ENCODE results near the gene FAT3.
A peak's percentile ranks its signal among the peaks of the same experiment; 100 is the strongest.

FAT3 gene

DNA sequence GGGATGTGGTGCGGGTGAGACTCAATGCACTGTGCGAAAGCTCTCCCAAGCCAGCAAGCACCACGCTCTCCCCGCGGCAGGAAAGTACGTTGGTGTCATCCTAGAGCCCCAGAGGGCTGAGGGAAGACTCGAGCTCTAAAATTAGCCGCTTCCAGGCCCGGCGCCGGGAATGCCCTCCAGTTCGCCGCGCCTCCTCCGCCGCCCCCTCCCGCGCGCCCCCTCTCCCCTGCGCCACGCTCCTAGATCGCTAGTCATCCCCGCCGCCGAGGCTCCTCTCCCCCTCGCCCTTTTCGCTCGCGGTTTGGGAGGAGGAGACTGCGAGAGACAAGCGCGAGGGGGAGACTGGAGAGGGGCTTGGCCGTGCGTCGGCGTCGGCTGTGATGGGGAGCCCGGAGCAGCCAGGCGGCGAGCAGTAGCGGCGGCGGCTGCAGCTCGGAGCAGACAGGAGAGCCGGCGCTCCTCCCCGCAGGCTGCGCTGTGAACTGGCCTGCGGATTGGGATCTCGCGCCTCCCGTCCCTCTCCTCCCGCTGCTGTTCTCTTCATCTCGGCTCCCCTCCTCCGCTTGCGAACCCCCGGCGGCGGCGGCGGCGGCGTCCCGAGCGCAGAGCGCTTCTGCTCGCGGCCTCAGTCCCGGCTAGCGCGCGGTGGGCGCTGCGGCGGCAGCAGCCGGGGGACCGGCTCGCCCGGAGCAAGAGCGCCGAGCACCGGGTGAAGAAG lies at the start of gene FAT3:
TSS of gene FAT3 (plus strand) at position 412 of the 718 bp plus-strand sequence. CDS start 127,295 bp downstream, outside the sequence.
- peak; percentile 83 for DNase-seq

DNA sequence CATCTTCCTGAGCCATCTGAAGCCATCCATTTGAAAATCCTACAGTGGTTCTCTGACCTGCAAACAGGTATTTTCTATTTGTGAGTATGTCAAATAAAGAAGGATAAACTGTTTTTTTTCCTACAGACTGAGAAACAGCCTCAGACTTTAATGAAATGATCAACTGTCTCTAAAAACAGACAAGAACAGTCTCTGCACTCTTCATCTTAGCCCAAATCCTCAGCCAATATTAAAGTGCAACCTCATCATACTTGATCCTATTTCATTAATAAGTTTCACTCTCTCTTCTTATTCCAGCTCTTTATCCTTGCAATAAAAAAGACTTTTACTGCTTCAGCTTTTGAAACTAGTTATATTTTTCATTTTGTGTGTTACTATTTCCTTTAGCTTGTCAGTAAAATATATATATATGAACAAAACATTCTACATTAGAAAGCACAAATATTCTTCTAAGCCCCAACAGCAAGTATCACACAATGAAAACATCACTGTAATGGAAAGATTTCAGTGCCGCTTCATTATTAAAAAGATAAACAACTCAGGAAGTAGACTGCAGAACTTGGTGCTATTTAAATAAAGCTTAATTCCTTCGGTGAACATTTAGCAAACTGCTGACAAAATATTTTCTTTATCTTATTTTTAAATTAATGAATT lies 45.5 kb upstream of the FAT3 start:
- no peak for DNase-seq

DNA sequence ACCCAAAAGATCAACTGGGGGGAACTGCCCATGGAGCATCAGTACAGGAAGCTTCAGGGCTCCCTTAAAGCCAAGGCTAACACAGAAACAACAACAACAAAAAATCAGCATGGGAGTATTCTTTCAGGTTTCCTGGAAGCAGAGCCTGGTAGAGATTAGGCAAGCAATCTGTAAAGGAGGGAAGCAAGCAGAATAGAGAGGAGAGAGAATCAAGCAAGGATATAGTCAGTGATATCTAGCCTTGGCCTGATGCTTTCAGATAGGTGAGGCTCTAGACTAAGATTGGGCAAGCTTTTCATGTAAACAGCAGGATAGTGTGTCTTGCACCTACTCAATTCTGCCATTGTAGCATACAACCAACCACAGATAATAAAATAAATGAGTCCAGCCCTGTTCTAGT lies 44.4 kb upstream of the FAT3 start:
- no peak for DNase-seq

DNA sequence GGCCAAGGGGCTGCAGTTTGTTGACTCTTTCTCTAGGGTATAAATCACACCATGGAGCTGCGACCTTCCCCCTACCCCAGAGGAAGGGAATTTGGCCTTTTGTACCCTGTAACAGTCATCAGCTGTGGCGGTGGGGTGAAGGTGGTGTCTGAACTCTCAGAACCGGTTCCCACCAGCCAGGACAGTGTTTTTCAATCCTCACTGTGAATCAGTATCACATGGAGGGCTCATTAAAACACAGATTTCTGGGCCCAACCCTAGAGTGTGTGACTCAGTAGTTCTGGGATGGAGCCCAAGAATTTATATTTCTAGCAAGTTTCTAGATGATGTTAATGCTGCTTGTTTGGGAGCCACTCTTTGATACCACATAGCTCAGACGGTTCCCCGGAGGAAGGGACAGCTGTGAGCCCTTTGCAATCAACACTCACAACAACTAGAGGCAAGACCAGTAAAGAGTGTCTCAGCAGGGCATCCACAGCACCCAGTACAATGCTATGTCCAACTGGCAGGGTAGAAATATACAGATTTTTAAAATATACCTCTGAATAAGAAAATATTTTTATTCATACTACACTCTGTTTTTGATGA lies 43.9 kb upstream of the FAT3 start:
- DNase-seq = peak; percentile 76

DNA sequence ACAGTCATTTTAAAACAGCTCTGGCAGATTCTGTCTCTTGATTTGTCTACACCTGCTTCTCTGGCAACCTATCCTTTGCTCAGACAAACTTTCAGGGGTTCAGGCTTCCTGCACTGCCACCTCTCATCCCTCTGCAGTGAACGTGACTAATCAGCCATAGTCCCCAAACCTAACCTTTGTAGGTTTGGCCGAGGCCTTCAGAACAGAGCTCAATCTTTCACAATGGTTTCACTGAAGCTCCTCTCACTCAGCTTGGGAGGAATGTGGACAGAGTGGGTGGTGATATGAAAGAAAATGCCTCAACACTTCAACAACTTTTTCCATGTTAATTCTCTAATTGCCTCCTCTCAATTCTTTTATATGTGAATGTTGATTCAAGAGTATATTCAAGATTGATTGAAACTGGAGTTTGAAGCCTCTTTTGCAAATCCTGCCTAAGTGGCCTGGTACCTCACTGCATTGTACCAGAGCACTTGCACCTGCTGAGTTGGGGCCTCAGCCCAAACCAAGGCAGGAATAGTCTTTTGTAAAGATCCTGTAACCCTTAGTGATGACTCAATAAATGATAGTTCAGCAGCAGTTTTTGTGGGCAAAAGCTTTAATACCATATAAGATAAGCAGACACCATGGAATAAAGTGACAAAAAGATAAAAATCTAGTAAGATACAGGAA lies 33.9 kb upstream of the FAT3 start:
- DNase-seq = no peak

DNA sequence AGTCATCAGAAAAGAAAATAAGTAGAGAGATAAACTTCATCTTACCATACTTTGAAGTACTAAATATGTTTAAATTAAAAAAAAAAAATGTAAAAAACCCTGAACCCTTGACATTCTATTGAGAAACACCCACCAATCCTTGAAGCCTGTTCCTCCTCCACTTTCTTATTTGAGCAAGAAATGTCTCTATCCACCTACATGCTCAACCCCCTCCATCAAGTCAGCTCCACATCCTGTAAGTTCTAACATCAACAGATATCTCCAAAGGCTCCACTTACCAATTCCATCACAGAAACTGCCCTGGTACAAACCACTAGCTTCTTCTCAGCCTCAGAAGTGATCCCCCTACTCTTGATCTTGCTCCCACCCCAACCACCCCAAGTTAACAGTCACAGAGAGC lies 32.5 kb upstream of the FAT3 start:
- DNase-seq = no peak

DNA sequence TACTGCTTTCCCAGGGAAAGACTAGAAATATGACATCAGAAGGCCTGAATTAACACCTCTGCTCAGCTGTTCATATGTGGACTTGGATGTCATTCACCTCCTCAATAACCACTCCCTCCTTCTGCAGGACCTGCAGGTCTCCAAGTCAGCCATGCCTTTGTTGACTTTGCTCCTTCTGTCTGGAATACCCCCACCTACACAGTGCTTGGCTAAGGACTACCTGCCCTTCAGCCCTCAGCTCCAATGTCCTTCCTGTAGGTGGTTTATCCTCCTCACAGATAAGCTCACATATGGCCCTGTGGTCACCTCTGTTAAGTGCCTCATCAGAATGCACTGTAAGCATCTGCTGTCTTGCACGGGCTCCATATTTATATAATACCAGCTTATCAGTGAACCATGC lies 26.4 kb upstream of the FAT3 start:
- no peak for DNase-seq

DNA sequence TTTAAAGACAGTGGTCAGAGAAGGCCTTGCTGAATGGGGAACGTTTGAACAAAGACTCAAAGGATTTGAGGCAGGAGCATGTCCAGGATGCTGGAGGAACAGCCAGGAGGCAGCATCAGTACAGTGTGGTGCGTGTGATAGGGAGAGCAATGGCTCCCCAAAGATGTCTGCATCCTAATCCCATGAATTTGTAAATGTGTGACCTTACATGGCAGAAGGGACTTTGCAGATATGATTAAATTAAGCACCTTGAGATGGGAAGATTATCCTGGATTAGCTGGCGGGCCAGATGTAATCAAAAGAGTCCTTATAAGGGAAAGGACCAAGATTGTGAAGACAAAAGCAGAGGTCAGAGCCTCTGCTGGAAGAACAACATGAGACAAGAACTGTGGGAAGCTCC lies 24.6 kb upstream of the FAT3 start:
- no peak for DNase-seq

DNA sequence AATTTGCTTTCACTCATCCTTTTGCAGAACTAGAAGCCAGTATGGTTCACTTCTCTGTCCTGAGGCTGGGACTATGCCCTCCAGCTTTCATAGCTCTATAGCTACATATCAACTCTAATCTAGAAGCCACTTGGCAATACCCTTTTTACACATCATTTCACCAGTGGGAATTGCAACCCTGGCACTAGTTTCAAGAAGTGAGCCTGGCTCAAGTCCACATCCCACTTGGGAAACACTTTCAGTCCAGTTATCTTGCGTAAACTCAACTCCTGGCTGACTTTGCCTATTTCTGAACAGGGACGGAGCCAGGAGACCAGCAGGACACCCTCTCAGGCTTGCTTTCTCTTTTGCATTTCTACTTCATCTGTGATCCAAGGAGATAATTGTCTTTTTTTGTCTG lies 19.9 kb upstream of the FAT3 start:
- no peak for DNase-seq

DNA sequence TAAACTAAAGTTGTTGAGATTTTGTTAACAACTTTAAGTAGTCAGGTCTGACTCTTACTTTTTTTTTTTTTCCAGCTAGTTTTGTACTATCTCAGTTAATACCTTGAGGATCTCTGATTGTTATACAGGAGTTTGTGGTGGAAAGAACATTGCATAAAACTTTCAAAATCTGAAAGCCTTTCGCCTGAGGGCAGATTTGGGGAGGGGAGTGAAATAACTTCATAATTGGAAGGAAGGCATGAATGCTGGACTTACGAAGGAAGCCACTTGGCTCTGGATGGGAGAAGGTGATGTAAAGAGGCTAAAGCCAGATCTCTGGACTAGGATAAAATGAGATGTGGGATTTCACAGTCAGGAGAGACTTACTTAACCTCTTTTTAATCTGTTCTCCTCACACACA lies 18.2 kb upstream of the FAT3 start:
- DNase-seq = no peak

DNA sequence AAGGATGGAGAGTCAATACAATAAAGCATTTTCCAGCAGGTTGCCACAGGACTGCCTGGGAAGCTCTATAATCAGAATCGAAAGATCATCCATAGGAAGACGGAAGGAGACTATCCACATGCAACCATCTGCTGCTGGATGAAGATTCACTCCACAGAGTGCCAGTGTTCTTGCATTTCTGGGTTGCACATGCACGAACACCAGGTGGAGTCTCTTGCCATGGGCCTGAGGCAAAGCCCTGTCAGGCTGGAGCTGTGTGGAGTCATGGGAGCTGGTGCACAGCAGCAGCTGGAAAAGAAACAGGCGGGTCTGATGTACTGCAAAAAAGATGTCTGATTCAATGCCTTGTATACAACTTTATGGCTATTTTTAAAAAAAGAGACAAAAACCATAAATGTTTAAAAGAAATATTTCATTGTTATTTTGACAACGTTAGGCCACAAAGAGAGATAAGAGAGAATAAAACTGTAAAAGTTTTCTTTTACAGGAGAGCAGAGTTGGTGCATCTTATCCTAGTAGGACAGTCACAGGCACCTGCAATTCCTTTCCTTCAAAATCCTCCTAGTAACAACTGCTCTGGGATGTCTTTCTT lies 12.9 kb upstream of the FAT3 start:
- peak; percentile 40 for DNase-seq

DNA sequence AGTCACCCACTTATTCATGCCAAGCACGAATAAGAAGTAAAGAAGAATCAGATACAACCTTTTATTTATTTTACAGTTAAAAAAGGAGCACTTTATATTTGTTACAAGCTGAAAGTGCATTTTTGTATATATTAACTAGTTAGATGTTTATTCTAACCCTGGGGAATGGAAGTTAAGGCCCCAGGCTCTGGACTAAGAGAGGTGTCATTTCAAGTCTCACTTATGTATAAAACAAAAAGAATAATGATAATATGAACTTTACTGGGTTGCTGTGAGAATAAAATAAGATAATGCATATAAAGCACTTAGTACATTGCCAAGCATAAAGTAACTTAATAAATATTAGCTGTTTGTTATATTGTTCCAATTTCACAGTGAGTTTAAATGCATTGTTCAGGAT lies 12.1 kb upstream of the FAT3 start:
- no peak for DNase-seq

DNA sequence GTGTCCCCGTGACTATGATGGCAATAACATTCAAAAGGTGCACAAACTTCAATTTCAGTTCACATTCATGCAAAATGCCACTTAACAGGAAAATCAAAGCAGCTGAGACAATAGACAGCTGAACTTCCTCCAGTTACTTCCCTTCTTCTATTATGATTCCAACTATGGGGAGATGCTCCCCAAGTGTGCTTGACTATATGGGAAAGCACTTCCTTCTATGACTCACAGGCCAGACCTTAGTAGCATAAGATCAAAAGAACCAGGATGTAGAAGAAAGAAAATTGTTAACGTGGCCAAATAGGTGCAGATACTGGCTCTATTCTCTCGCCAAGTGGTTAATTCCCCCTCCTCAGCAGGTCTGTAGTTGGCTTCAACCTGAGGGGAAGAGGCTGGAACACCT lies 7.8 kb upstream of the FAT3 start:
- DNase-seq = no peak

DNA sequence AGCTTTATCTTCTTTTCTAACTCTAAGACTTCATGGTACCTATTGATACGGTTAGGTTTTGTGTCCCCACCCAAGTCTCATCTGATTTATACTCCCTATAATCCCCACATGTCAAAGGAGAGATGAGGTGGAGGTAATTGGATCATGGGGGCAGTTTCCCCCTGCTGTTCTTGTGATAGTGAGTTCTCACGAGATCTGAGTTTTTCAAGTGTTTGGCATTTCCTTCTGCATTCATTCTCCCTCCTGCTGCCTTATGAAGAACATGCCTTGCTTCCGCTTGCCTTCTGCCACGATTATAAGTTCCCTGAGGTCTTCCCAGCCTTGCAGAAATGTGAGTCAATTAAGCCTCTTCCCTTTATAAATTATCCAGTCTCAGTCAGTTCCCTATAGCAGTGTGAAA lies 5.1 kb upstream of the FAT3 start:
- no peak for DNase-seq

DNA sequence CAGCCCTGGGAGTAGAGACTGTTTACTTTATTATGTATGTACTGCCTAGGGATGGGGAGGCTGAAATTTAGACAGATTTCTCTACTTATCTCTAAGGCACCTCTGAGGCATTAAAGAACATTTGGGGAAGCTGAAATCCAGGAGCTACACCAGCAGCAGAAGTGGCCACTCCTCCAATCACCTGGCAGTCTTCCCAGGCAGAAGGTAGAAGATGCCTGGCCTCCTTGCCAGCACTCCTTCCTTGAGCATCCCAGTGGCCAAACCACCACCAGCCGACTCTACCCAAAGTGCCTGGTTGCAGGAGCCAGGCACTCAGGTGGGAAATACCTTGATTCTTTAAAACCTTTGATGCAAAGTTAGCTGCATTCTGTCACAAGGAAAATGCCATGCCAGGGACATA lies 1.9 kb upstream of the FAT3 start:
- no peak for DNase-seq

DNA sequence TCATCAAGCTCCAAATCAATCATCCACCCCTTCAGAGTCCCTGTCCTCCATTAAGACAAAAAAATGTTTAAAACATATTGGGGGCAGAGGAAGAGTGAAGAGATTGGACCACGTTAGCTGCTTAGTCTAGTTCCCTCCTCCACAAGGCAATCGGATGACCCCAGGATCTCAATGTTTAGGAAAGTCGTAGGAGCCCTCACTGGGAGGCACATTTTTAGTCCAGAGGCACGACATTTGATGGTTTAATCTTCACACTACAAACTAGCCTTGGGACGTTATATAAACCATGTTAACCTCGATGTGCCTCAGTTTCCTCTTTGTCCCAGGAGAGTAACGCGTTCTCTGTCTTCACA lies 588 bp upstream of the FAT3 start:
- DNase-seq = no peak

DNA sequence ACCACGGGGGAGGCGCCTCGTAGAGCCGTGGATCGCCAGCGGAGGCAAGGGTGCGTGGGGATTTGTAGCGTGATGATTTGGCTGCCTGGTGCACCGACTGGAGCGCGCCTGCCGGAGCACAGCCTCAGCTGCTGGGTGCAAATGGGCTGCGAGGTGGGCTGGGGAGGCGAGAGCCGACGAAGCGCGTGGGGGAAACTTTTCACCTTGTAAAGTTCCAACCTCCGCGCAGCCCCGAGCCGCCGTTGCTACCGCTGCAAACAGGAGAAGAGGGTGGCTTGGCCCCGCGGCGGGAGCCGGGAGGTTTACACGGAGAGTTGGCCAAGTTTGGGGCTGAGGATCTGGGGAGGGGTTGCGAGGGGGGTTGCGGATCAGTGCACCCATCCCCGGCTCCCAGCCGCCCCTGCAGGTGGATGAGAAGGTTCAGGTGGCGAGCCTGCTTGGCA lies 528 bp downstream of the FAT3 start:
- DNase-seq = no peak

DNA sequence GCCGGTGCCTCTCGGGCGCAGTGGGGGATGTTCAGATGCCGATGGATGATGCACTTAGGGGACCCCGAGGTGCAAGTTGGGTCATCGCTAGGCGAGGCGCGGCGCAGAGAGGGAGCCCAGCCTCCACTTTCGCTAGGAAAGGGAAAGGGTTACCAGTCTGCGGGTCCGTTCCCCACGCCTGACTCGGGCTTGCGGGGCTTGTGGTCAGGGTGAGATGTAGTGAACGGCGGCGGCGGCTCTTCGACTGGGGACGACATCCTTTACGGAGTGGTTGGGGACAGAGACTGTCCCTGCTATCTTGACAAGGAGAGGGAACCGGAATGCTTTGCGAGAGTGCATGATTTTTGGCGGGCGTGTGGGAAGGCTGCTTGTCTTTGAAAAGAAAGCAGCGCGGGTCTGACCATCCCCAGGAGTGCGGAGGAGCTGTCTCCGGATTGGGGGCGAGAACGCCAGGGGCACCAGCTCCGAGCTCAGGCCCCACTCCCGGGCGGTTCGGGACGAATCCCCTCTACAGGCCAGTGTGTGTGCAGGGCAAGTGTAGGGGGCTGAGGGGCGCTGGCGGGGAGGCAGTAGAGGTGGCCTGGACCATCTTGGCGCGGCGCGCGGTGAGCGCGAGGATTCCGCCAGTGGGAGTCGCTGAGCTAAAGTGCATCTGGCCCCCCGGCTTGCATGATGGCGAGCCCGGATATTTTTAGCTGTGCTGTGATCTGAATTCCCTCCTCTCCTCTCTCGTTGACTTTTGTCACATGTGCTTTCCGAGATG lies 1.1 kb downstream of the FAT3 start:
- DNase-seq = peak; percentile 29

DNA sequence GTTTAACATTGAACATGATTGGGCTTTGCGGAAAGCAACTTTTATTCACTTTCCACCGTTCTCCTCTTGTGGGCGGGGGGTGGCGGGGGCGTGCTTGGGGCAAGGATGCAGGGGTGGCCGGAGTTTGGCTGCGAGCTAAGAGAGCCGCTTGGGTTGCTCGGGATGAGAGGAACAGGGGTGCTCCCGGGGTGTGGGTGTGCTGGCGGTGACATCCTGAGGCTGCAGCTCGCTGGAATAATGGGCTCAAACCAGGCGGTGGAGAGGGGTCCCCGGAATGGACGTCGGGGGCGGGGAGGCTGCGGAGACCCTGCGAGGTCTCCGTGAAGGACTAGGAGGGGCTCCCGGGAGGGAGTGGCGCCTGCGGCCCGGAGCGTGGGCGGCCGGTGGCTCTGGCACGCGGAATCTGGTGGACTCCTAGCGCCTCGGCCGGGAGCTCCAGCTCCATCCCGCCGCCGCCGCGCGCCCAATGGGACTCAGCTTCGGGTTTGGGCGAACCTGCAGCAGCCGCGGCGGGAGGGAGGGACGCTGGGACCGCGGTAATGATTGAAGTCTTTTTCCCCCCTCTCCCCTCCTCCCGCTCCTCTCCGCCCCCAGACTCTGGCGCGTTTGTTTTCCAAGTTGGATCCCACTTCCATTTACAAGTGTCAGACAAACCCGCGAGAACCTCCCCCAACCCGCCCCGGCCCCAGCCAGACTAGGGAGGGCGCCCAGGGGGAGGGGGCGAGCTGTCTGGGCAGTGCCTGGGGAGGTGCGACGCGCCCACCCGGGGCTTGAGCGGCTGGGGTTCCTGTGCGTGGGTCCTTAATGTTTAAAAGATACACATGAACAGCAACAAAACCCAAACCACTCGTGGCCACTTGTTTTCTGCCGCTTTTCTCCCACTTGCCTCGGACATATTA lies 2.0 kb downstream of the FAT3 start:
- no peak for DNase-seq

DNA sequence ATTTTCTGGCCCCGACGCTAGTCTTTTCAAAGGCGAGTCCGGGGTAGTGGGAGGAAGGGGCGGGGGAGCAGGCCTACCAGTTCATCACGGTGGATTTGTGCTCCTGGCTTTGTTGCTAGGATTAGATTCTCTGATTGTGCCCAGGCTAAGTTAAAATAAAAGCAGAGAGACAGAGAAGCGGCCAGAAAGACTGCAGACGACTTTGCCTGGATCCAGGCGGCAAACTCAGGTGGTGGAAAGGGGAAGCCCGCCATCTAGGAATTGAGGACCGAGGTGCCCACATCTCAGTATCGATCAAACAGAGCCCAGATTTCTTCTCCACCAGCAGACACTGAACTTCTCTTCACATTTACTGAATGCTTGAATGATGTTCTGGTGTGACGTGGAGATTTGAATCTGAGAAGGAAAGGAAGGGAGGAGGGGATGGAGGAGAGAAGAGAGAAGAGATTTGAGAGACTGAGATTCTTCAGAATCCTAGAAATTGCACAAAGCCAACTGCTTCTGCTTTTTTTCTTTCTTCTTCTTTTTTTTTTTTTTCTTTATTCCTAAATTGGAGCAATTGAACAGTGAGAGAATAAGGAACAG lies 2.7 kb downstream of the FAT3 start:
- no peak for DNase-seq
